Endothelial cell of umbilical vein (primary cell): Measurements from ENCODE around the gene ZC3H12C. TPM values are rescaled to one million over a fixed set of nuclear protein-coding genes. Genes with fewer than 3 reads are reported as not detected.

ENCODE experiments used
- BruUV-seq: library from RNA; stranded (reverse); fragments of 400-500 nt; replicated peaks from 2 replicates; lab custom pipeline; 2021; lab: Mats Ljungman, UMichigan
- CTCF ChIA-PET: fragments of 300-600, 350-600 bp; sonication (Branson Sonifier 250); formaldehyde crosslinking; loops from one replicate; lab custom pipeline; 2021; ENCODE audit warnings: antibody characterized with exemption, inconsistent platforms; lab: Charles Lee
- POLR2A ChIA-PET: fragments of 300-600, 350-600 bp; sonication (Branson Sonifier 250); formaldehyde crosslinking; loops from one replicate; lab custom pipeline; 2021; ENCODE audit warnings: antibody characterized with exemption, inconsistent platforms; lab: Charles Lee
- DNase-seq: peaks from one replicate; pipeline ENCODE4 v3.0.0-alpha.2; 2011; ENCODE audit warnings: low read depth, low spot score
- FAIRE-seq: peaks from 2 replicates; lab custom pipeline; 2011; peaks lifted over from hg19 to GRCh38; lab: Jason Lieb, UNC
- H2AFZ ChIP-seq: 2 replicates; pipeline ENCODE4 v1.6.0; 2012; ENCODE audit warnings: low read depth, low read length, control low read depth, inconsistent platforms
- H3K27ac ChIP-seq: 2 replicates; pipeline ENCODE4 v1.5.1; 2011; ENCODE audit warnings: low read depth, mild to moderate bottlenecking, control low read depth, low read length, moderate library complexity; ENCODE audit not compliant: insufficient read depth
- H3K27me3 ChIP-seq, 2 experiments: 2 replicates each; pipeline versions ENCODE4 v1.6.0 to v1.6.1; 2011; ENCODE audit warnings: low read length in 2 of 2, mixed read lengths in 1 of 2; ENCODE audit not compliant: control insufficient read depth in 2 of 2, insufficient read depth in 2 of 2
- H3K36me3 ChIP-seq, 2 experiments: 2 replicates in 1 of 2; 3 replicates in 1 of 2; pipeline ENCODE4 v1.5.1; 2011; ENCODE audit warnings: low read length in 2 of 2, mild to moderate bottlenecking in 1 of 2, moderate library complexity in 1 of 2; ENCODE audit not compliant: control insufficient read depth in 2 of 2, insufficient read depth in 2 of 2; ENCODE audit errors: extremely low read depth in 1 of 2
- H3K4me1 ChIP-seq: 3 replicates; pipeline ENCODE4 v1.5.1; 2011; ENCODE audit warnings: mild to moderate bottlenecking, low read length; ENCODE audit not compliant: control insufficient read depth, insufficient read depth; ENCODE audit errors: extremely low read depth
- H3K4me2 ChIP-seq: 2 replicates; pipeline ENCODE4 v1.6.1; 2011; ENCODE audit warnings: low read length, control low read depth, mixed read lengths; ENCODE audit not compliant: insufficient read depth
- H3K4me3 ChIP-seq, 3 experiments: fragments of 200-600 bp in 1 of 3; sonication (generic), shearing (Covaris generic) in 1 of 3; replicated peaks in 1 of 3; 2 replicates each; pipeline ENCODE4 v1.5.1; 2011 to 2016; ENCODE audit warnings: control low read depth in 3 of 3, low read length in 3 of 3, mild to moderate bottlenecking in 2 of 3, inconsistent platforms in 1 of 3, low read depth in 1 of 3, moderate library complexity in 1 of 3; ENCODE audit not compliant: insufficient read depth in 1 of 3
- H3K79me2 ChIP-seq: 2 replicates; pipeline ENCODE4 v1.6.0; 2012; ENCODE audit warnings: low read length, inconsistent platforms; ENCODE audit not compliant: control insufficient read depth, insufficient read depth
- H3K9ac ChIP-seq: replicated peaks from 2 replicates; pipeline ENCODE3; 2011; ENCODE audit warnings: low read length, control low read depth; ENCODE audit not compliant: insufficient read depth; ENCODE audit errors: extremely low read depth
- H3K9me1 ChIP-seq: replicated peaks from 3 replicates; pipeline ENCODE4 v1.6.0; 2011; ENCODE audit warnings: mild to moderate bottlenecking, low read length; ENCODE audit not compliant: control insufficient read depth, insufficient read depth; ENCODE audit errors: extremely low read depth
- H3K9me3 ChIP-seq: replicated peaks from 2 replicates; pipeline ENCODE4 v1.5.1; 2012; ENCODE audit warnings: low read length, inconsistent platforms; ENCODE audit not compliant: control insufficient read depth, insufficient read depth
- H4K20me1 ChIP-seq: replicated peaks from 2 replicates; pipeline ENCODE3; 2011; ENCODE audit warnings: mild to moderate bottlenecking, low read length; ENCODE audit not compliant: control insufficient read depth, insufficient read depth; ENCODE audit errors: extremely low read depth
- CTCF ChIP-seq, 2 donors: IDR thresholded peaks; 1 replicate in 1 of 2; 2 replicates in 1 of 2; pipeline ENCODE4 v1.5.1; 2011; ENCODE audit warnings: low read length in 2 of 2, mild to moderate bottlenecking in 2 of 2, moderate library complexity in 2 of 2, control low read depth in 1 of 2, inconsistent platforms in 1 of 2, low read depth in 1 of 2; ENCODE audit not compliant: insufficient read depth in 1 of 2; ENCODE audit errors: extremely low read depth in 1 of 2
- EZH2 ChIP-seq: IDR thresholded peaks from 2 replicates; pipeline ENCODE4 v1.6.1; 2012; ENCODE audit warnings: borderline replicate concordance, low read depth, mild to moderate bottlenecking, moderate library complexity, low read length, inconsistent platforms; ENCODE audit not compliant: severe bottlenecking
- FOS ChIP-seq: IDR thresholded peaks from 2 replicates; pipeline ENCODE4 v1.6.1; 2011; ENCODE audit warnings: mild to moderate bottlenecking, low read length, moderate library complexity, borderline replicate concordance; ENCODE audit not compliant: insufficient read depth
- GATA2 ChIP-seq: IDR thresholded peaks from 2 replicates; pipeline ENCODE4 v1.7.0; 2011; ENCODE audit warnings: low read depth, mild to moderate bottlenecking, moderate library complexity, mixed read lengths, low read length; ENCODE audit not compliant: insufficient read length, insufficient read depth
- JUN ChIP-seq: IDR thresholded peaks from 2 replicates; pipeline ENCODE4 v1.6.1; 2011; ENCODE audit warnings: borderline replicate concordance, low read depth; ENCODE audit not compliant: insufficient read length, insufficient read depth
- MAX ChIP-seq: IDR thresholded peaks from 2 replicates; pipeline ENCODE4 v1.6.1; 2011; ENCODE audit not compliant: insufficient read depth, insufficient read length
- MYC ChIP-seq: IDR thresholded peaks from one replicate; pipeline ENCODE4 v1.6.1; 2011; ENCODE audit warnings: mild to moderate bottlenecking, low read depth, low read length
- POLR2A ChIP-seq: IDR thresholded peaks from 2 replicates; pipeline ENCODE4 v1.6.1; 2012; ENCODE audit warnings: low read depth, mild to moderate bottlenecking, control low read depth, low read length
- POLR2AphosphoS5 ChIP-seq: IDR thresholded peaks from 2 replicates; pipeline ENCODE4 v1.6.1; 2012; ENCODE audit warnings: low read depth, mild to moderate bottlenecking, control low read depth, low read length, moderate library complexity; ENCODE audit not compliant: insufficient read depth
- dilution Hi-C: fragments of 300-500 bp; cut with MboI; formaldehyde crosslinking; loops from one replicate; pipeline ENCODE4 v1.15.0; 2019; ENCODE audit warnings: low sequenced_read_pairs; ENCODE audit not compliant: extremely low pct_ligation_motif_present
- intact Hi-C: fragments of 100-400 bp; cut with micrococcal nuclease; formaldehyde crosslinking; loops from one replicate; pipeline ENCODE4 v1.10.0; 2022
- polyA plus RNA-seq, 4 experiments: library from polyadenylated mRNA; depleted of rRNA in 3 of 4; stranded (reverse) in 3 of 4; unstranded in 1 of 4; fragments of >200 nt; gene quantifications; 2 replicates each; pipeline versions ENCODE4 v1.2.1 to v1.2.3, GENCODE V29; 2011 to 2012; ENCODE audit warnings: missing spikeins in 1 of 4
- total RNA-seq: library from RNA; stranded (reverse); gene quantifications from 2 replicates; pipeline ENCODE4 v1.2.3, GENCODE V29; 2021

ZC3H12C gene
- total and polyA plus RNA-seq, 2 donors (not counting 3 experiments of a cell fraction or from before 2014, with no cell fraction given), result 5.5 to 14.7 TPM

GRCh38 chr11:110186867-110187266 is 93.7 kb downstream of the ZC3H12C start:
- Histone ChIP-seq H3K4me3 (no peak overlapping the region), H3K9me3 (no peaks in the 10 kb centered on the region), H3K9me1 (no peaks in the 10 kb centered on the region), H3K36me3 (no peaks in the 10 kb centered on the region), H4K20me1 (no peaks in the 10 kb centered on the region), H3K4me1 (peaks cover 11% of the 10 kb centered on the region), H3K4me2 (no peak overlapping the region), H2AFZ (no peak overlapping the region), H3K27me3 (no peaks in the 10 kb centered on the region), H3K27ac (no peak overlapping the region), H3K9ac (no peak overlapping the region), H3K79me2 (no peaks in the 10 kb centered on the region)
- intact Hi-C loops (no loop called here), dilution Hi-C loops (no loop called here)
- POLR2A ChIA-PET, result no interaction called here
- CTCF ChIA-PET, result interaction anchor here (1.7 kb wide), 1 partner anchor 15 kb away, joined by 5 read pairs; no protein-coding TSS in a partner anchor
- FAIRE-seq (no peak), DNase-seq (no peak)
- no TSS peak for BruUV-seq
- no peak for TF ChIP-seq EZH2
- TF ChIP-seq CTCF (IDR thresholded peaks at IDR 0.05; ENCODE audit: extremely low read depth in 1 of 2, insufficient read depth in 1 of 2, low read depth in 1 of 2, low read length in 2 of 2), result no peak
- TF ChIP-seq MAX, result no peak
- no peak for TF ChIP-seq FOS
- TF ChIP-seq POLR2A, result no peak
- no peak for TF ChIP-seq MYC
- no peak for TF ChIP-seq JUN
- TF ChIP-seq GATA2, result no peak
- TF ChIP-seq POLR2AphosphoS5, result no peak
